HEK293 (cell line): Measurements from ENCODE around the gene UBE2G1.

Source experiments
- CTCF ChIA-PET: fragments of 350-600 bp; formaldehyde crosslinking; extraction: SDS; loops from one replicate; lab custom pipeline; 2021; ENCODE audit warnings: antibody characterized with exemption; lab: Yijun Ruan, JAX
- POLR2A ChIA-PET: fragments of 300-600 bp; formaldehyde crosslinking; extraction: SDS; loops from one replicate; lab custom pipeline; 2020; ENCODE audit warnings: antibody characterized with exemption, inconsistent platforms; lab: Yijun Ruan, JAX
- H3K27ac ChIP-seq: fragments of 200-500 bp; sonication (Bioruptor generic); 2 replicates; pipeline ENCODE4 v1.5.1; 2014; ENCODE audit warnings: low read depth, low read length, control low read depth, inconsistent platforms; ENCODE audit errors: extremely low read depth
- H3K36me3 ChIP-seq, 2 experiments: fragments of 200-500 bp in 1 of 2; sonication (Bioruptor generic) in 1 of 2; 1 replicate in 1 of 2; 2 replicates in 1 of 2; pipeline ENCODE4 v1.5.1; 2014 to 2017; ENCODE audit warnings: inconsistent platforms in 2 of 2, low read length in 2 of 2; ENCODE audit not compliant: control insufficient read depth in 2 of 2, insufficient read depth in 1 of 2
- H3K4me1 ChIP-seq: fragments of 200-500 bp; sonication (Bioruptor generic); 2 replicates; pipeline ENCODE4 v1.5.1; 2014; ENCODE audit warnings: mild to moderate bottlenecking, low read length, inconsistent platforms; ENCODE audit not compliant: control insufficient read depth, insufficient read depth
- H3K4me3 ChIP-seq: 2 replicates; pipeline ENCODE4 v1.5.1; 2011; ENCODE audit warnings: low read depth, mild to moderate bottlenecking, control low read depth, low read length, moderate library complexity
- H3K9me3 ChIP-seq: fragments of 200-500 bp; sonication (Bioruptor generic); 2 replicates; pipeline ENCODE4 v1.5.1; 2014; ENCODE audit warnings: low read depth, low read length, inconsistent platforms; ENCODE audit not compliant: control insufficient read depth, insufficient read depth
- GLI2 ChIP-seq: fragments of 450-650 bp; formaldehyde crosslinking; IDR thresholded peaks from 2 replicates; pipeline ENCODE4; 2017; ENCODE audit warnings: missing biosample characterization, missing genetic modification characterization, low read depth, borderline replicate concordance
- KLF8 ChIP-seq: fragments of 450-650 bp; formaldehyde crosslinking; IDR thresholded peaks from 2 replicates; pipeline ENCODE4 v1.5.1; 2016; ENCODE audit warnings: missing biosample characterization, missing genetic modification characterization
- OSR2 ChIP-seq: fragments of 450-650 bp; formaldehyde crosslinking; IDR thresholded peaks from 2 replicates; pipeline ENCODE4 v1.5.1; 2016; ENCODE audit warnings: missing biosample characterization, missing genetic modification characterization
- SCRT2 ChIP-seq: fragments of 450-650 bp; formaldehyde crosslinking; IDR thresholded peaks from 2 replicates; pipeline ENCODE4 v1.5.1; 2016; ENCODE audit warnings: missing biosample characterization, missing genetic modification characterization
- SP7 ChIP-seq: fragments of 450-650 bp; formaldehyde crosslinking; IDR thresholded peaks from 2 replicates; pipeline ENCODE4 v1.5.1; 2016; ENCODE audit warnings: missing biosample characterization, missing genetic modification characterization
- TRIM28 ChIP-seq: IDR thresholded peaks from 2 replicates; pipeline ENCODE4 v1.6.1; 2011; ENCODE audit warnings: low read length, control low read depth, borderline replicate concordance
- YY2 ChIP-seq: fragments of 450-650 bp; formaldehyde crosslinking; IDR thresholded peaks from 2 replicates; pipeline ENCODE4 v1.5.1; 2016; ENCODE audit warnings: missing biosample characterization, missing genetic modification characterization
- ZBTB17 ChIP-seq: fragments of 450-650 bp; formaldehyde crosslinking; IDR thresholded peaks from 2 replicates; pipeline ENCODE4 v1.5.1; 2016; ENCODE audit warnings: missing biosample characterization, missing genetic modification characterization
- ZEB2 ChIP-seq: fragments of 450-650 bp; formaldehyde crosslinking; IDR thresholded peaks from 2 replicates; pipeline ENCODE4 v1.5.1; 2016; ENCODE audit warnings: missing biosample characterization, missing genetic modification characterization
- ZFP37 ChIP-seq: fragments of 450-650 bp; formaldehyde crosslinking; IDR thresholded peaks from 2 replicates; pipeline ENCODE4 v1.5.1; 2016; ENCODE audit warnings: missing biosample characterization, missing genetic modification characterization
- ZNF19 ChIP-seq: fragments of 450-650 bp; formaldehyde crosslinking; IDR thresholded peaks from 2 replicates; pipeline ENCODE4; 2016; ENCODE audit warnings: missing biosample characterization, missing genetic modification characterization, low read depth
- ZNF2 ChIP-seq: fragments of 450-650 bp; formaldehyde crosslinking; IDR thresholded peaks from 2 replicates; pipeline ENCODE4 v1.5.1; 2016; ENCODE audit warnings: missing biosample characterization, missing genetic modification characterization
- ZNF324 ChIP-seq: fragments of 450-650 bp; formaldehyde crosslinking; IDR thresholded peaks from 2 replicates; pipeline ENCODE4 v1.5.1; 2016; ENCODE audit warnings: missing biosample characterization, missing genetic modification characterization
- ZNF366 ChIP-seq: fragments of 450-650 bp; formaldehyde crosslinking; conservative IDR thresholded peaks from 2 replicates; pipeline ENCODE4 v1.5.1; 2016; ENCODE audit warnings: missing biosample characterization, missing genetic modification characterization
- ZNF423 ChIP-seq: fragments of 450-650 bp; formaldehyde crosslinking; IDR thresholded peaks from 2 replicates; pipeline ENCODE4 v1.5.1; 2016; ENCODE audit warnings: missing biosample characterization, missing genetic modification characterization
- ZNF600 ChIP-seq: fragments of 450-650 bp; formaldehyde crosslinking; IDR thresholded peaks from 2 replicates; pipeline ENCODE4 v1.5.1; 2016; ENCODE audit warnings: missing biosample characterization, missing genetic modification characterization
- ZNF623 ChIP-seq: fragments of 450-650 bp; formaldehyde crosslinking; IDR thresholded peaks from 2 replicates; pipeline ENCODE4 v1.5.1; 2016; ENCODE audit warnings: missing biosample characterization, missing genetic modification characterization
- ZNF660 ChIP-seq: fragments of 450-650 bp; IDR thresholded peaks from 2 replicates; pipeline ENCODE4 v1.5.1; 2018; ENCODE audit warnings: missing biosample characterization, mild to moderate bottlenecking, missing genetic modification characterization
- ZSCAN16 ChIP-seq: fragments of 450-650 bp; formaldehyde crosslinking; IDR thresholded peaks from 2 replicates; pipeline ENCODE4 v1.5.1; 2016; ENCODE audit warnings: missing biosample characterization, missing genetic modification characterization
- ZSCAN23 ChIP-seq: fragments of 450-650 bp; formaldehyde crosslinking; IDR thresholded peaks from 2 replicates; pipeline ENCODE4 v1.5.1; 2016; ENCODE audit warnings: missing biosample characterization, missing genetic modification characterization
- TF ChIP-seq, protein P1 (sequence below): fragments of 450-650 bp; IDR thresholded peaks from 2 replicates; pipeline ENCODE4 v1.5.1; 2018; ENCODE audit warnings: missing biosample characterization, missing genetic modification characterization
- TF ChIP-seq, protein P2 (sequence below): fragments of 450-650 bp; formaldehyde crosslinking; IDR thresholded peaks from 2 replicates; pipeline ENCODE4 v1.5.1; 2017; ENCODE audit warnings: missing biosample characterization, missing genetic modification characterization
- TF ChIP-seq, protein P3 (sequence below): fragments of 450-650 bp; formaldehyde crosslinking; IDR thresholded peaks from 2 replicates; pipeline ENCODE4 v1.5.1; 2016; ENCODE audit warnings: missing biosample characterization, missing genetic modification characterization
- TF ChIP-seq, protein P4 (sequence below): fragments of 450-650 bp; formaldehyde crosslinking; IDR thresholded peaks from 2 replicates; pipeline ENCODE4 v1.5.1; 2016; ENCODE audit warnings: missing biosample characterization, missing genetic modification characterization

The UBE2G1 gene

DNA sequence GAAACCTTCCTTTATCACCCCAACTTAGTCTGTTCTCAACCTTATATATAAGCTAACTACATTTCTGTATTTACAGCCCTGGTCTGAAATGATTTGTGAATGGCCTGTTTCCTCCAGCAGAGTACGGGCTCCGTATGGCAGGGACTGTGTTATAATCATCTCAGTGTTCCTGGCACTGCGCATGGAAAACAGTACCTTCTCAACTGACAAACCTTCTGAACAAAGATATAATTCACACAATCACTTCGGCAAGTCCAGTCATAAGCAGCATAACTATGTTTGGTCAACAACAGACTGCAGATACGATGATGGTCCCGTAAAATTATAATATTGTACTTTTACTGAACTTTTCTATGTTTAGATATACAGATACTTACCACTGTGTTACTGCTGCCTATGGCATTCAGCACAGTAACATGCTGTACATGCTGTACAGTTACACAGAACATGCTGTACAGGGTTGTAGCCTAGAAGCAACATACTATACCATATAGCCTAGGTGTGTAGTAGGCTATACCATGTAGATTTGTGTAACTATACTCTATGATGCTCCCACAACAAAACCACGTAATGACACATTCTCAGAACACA, 132.7 kb downstream of the UBE2G1 start (continued):
- TF ChIP-seq, protein P1, sequence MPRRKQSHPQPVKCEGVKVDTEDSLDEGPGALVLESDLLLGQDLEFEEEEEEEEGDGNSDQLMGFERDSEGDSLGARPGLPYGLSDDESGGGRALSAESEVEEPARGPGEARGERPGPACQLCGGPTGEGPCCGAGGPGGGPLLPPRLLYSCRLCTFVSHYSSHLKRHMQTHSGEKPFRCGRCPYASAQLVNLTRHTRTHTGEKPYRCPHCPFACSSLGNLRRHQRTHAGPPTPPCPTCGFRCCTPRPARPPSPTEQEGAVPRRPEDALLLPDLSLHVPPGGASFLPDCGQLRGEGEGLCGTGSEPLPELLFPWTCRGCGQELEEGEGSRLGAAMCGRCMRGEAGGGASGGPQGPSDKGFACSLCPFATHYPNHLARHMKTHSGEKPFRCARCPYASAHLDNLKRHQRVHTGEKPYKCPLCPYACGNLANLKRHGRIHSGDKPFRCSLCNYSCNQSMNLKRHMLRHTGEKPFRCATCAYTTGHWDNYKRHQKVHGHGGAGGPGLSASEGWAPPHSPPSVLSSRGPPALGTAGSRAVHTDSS (tag by site-specific recombination): no peak
- TF ChIP-seq ZNF600 (tag by site-specific recombination) (no peak), ZSCAN23 (tag by site-specific recombination) (no peak), KLF8 (no peak), ZNF324 (tag by site-specific recombination) (no peak), ZNF19 (no peak), YY2 (tag by site-specific recombination) (no peak)
- TF ChIP-seq, all 188 proteins: peak for 0

DNA sequence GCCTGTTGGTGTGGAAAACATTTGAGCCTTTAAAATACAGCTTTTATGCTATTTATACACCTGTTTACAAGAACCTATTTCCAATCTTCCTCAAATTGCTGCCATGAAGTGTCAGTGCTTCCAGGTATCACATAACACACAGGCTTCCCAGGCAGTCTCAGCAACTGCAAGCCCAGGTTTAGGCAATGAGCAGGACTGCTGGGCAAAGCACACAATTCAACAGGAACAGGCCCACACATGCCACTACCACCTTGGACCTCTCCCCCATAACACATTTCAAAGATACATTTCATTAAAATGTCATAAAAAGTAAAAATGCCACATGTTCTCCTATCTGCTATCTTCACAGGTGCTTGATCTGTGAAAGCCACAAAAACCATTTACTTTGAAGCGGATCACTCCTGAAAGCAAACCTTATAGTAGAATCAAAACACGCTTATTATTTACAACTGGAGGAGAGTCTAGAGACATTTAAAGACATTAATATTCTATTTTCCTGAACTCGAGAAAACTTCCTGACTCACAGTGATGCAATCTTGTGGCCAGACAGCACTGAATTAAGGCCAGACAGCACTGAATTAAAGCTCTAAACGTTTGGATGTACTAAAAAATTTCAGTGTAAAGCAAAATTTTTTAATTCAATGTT, 134.2 kb downstream of the UBE2G1 start:
- H3K36me3 ChIP-seq: peaks cover 48 to 51% of the 10 kb centered on the region in 2 experiments
- no peak for TF ChIP-seq ZNF2
- peak; percentile 31; the same call in 1 of the 2 replicates for TF ChIP-seq ZBTB17 (tag by site-specific recombination)
- TF ChIP-seq SP7: 0 out of 2 replicates have a peak, but pooled peaks have one; percentile 21
- TF ChIP-seq, protein P2, sequence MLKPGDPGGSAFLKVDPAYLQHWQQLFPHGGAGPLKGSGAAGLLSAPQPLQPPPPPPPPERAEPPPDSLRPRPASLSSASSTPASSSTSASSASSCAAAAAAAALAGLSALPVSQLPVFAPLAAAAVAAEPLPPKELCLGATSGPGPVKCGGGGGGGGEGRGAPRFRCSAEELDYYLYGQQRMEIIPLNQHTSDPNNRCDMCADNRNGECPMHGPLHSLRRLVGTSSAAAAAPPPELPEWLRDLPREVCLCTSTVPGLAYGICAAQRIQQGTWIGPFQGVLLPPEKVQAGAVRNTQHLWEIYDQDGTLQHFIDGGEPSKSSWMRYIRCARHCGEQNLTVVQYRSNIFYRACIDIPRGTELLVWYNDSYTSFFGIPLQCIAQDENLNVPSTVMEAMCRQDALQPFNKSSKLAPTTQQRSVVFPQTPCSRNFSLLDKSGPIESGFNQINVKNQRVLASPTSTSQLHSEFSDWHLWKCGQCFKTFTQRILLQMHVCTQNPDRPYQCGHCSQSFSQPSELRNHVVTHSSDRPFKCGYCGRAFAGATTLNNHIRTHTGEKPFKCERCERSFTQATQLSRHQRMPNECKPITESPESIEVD (tag by site-specific recombination): peak; percentile 44
- peak; percentile 38; the same call in 1 of the 2 replicates for TF ChIP-seq SCRT2
- peak; percentile 54 for TF ChIP-seq ZNF366
- peak; percentile 87 for TF ChIP-seq OSR2
- TF ChIP-seq ZNF623 (tag by site-specific recombination): no peak
- no peak for TF ChIP-seq ZNF423
- H3K9me3 ChIP-seq: no peaks in the 10 kb centered on the region
- peaks cover 5% of the 10 kb centered on the region for H3K4me1 ChIP-seq
- no peak overlapping the region for H3K4me3 ChIP-seq
- ChIA-PET CTCF (interaction anchor here (1.0 to 1.7 kb wide), 2 partner anchors 9 to 16 kb away, joined by 3 to 7 read pairs; no protein-coding TSS in a partner anchor), POLR2A (no interaction called here)
- no peak overlapping the region for H3K27ac ChIP-seq

DNA sequence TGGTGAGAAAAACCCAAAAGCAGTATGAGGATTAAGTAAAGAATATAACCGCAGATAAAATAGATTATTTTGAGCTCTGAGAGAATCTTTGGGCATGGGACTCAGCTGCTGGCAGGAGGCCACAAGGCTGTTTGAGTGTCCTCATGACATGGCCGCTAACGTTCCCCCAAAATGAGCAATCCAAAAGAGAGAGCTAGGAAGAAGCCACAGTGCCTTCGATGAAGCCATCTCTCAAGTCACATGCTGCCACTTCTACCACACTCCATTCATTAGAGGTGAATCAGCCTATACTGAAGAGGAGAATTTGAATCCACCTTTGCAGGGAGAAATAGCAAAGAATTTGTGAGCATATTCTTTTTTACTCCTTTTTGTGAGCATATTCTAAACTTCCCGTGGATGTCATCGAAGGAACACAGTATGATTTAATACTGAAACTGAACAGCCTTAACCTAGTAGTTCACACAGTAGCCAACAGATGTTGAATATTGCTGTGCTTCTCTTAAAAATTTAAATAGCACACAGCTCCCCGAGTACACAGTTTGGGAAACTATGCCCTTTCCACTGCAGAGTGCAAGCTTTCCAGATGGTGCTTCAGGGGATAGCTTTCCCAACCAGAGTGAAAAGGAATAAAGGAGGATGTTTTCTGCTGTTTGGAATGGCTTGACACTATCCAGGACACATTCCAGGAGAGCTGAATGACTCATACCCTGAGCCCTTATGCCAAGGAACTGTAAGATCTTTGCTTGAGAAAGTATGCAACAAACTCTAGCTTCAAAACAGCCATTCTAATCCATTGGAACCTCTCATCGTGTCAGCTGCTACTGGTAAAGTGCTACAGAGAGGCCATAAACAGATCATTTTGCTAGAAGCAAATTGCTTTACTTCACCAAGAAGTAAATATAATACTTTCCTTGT, 136.6 kb downstream of the UBE2G1 start:
- ChIA-PET CTCF (interaction anchor here (0.6 to 2.6 kb wide), 12 partner anchors 10 to 470 kb away, joined by 3 to 28 read pairs (median 4); no protein-coding TSS in a partner anchor), POLR2A (interaction anchor here (0.6 to 1.3 kb wide), 3 partner anchors 18 to 182 kb away, joined by 3 to 4 read pairs (median 3); no protein-coding TSS in a partner anchor)
- Histone ChIP-seq H3K36me3 (peaks cover 32 to 55% of the 10 kb centered on the region in 2 experiments), H3K9me3 (no peaks in the 10 kb centered on the region), H3K4me1 (peaks cover 5% of the 10 kb centered on the region; the same call in 1 of the 2 replicates), H3K4me3 (no peak overlapping the region), H3K27ac (peak overlapping the region; percentile 33; the same call in 1 of the 2 replicates)
- TF ChIP-seq ZFP37 (tag by site-specific recombination) (no peak), GLI2 (no peak), ZSCAN16 (tag by site-specific recombination) (no peak), SP7 (0 out of 2 replicates have a peak, but pooled peaks have one; percentile 23), TRIM28 (peak; percentile 36; the same call in 1 of the 2 replicates), ZNF660 (tag by site-specific recombination) (0 out of 2 replicates have a peak, but pooled peaks have one; percentile 33), ZEB2 (tag by site-specific recombination) (peak; percentile 43; the same call in 1 of the 2 replicates)
- TF ChIP-seq, protein P3, sequence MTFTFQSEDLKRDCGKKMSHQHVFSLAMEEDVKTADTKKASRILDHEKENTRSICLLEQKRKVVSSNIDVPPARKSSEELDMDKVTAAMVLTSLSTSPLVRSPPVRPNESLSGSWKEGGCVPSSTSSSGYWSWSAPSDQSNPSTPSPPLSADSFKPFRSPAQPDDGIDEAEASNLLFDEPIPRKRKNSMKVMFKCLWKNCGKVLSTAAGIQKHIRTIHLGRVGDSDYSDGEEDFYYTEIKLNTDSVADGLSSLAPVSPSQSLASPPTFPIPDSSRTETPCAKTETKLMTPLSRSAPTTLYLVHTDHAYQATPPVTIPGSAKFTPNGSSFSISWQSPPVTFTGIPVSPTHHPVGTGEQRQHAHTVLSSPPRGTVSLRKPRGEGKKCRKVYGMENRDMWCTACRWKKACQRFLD (tag by site-specific recombination): no peak
- TF ChIP-seq, protein P4, sequence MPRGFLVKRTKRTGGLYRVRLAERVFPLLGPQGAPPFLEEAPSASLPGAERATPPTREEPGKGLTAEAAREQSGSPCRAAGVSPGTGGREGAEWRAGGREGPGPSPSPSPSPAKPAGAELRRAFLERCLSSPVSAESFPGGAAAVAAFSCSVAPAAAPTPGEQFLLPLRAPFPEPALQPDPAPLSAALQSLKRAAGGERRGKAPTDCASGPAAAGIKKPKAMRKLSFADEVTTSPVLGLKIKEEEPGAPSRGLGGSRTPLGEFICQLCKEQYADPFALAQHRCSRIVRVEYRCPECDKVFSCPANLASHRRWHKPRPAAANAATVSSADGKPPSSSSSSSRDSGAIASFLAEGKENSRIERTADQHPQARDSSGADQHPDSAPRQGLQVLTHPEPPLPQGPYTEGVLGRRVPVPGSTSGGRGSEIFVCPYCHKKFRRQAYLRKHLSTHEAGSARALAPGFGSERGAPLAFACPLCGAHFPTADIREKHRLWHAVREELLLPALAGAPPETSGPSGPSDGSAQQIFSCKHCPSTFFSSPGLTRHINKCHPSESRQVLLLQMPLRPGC (tag by site-specific recombination): peak; percentile 84
- TF ChIP-seq, protein P2 (tag by site-specific recombination): peak; percentile 94
